Stimulated activated CD4-positive, alpha-beta T cell treated with anti-CD3 and anti-CD28 coated beads, Interleukin-1b, Interleukin-23, amount 100 ng/mL, for 1 hour (primary cell): ENCODE results near the gene MRPL36.

Experiments used
- DNase-seq, 2 donors: peaks; one replicate each; pipeline ENCODE4 v3.0.0-alpha.2; 2020; ENCODE audit warnings: low read depth in 2 of 2

Gene MRPL36

GRCh38 chr5:1749346-1750124, 50.1 kb downstream of the MRPL36 start:
- no peak for DNase-seq

GRCh38 chr5:1748845-1749244, 50.8 kb downstream of the MRPL36 start:
- no peak for DNase-seq
